Dendritic cell treated with granulocyte-macrophage colony-stimulating factor and Interleukin-4, amounts not matched to agents 40 ng/mL and 50 ng/mL, for 4 days (primary cell): ENCODE results near the gene NEURL1.

Experiments
- H3K27ac Mint-ChIP-seq: one replicate; pipeline ENCODE4 v1.8.0; 2022; ENCODE audit warnings: mild to moderate bottlenecking, mixed read lengths
- H3K27me3 Mint-ChIP-seq: one replicate; pipeline ENCODE4 v1.8.0; 2022; ENCODE audit warnings: mild to moderate bottlenecking, mixed read lengths
- H3K36me3 Mint-ChIP-seq: one replicate; pipeline ENCODE4 v1.8.0; 2022; ENCODE audit warnings: low read depth, mixed read lengths
- H3K4me1 Mint-ChIP-seq: one replicate; pipeline ENCODE4 v1.8.0; 2022; ENCODE audit warnings: low read depth, mixed read lengths
- H3K4me3 Mint-ChIP-seq: one replicate; pipeline ENCODE4 v1.8.0; 2022; ENCODE audit warnings: mild to moderate bottlenecking, moderate library complexity, mixed read lengths
- H3K9me3 Mint-ChIP-seq: one replicate; pipeline ENCODE4 v1.8.0; 2022; ENCODE audit warnings: mixed read lengths
- intact Hi-C: fragments of 100-400 bp; cut with micrococcal nuclease; formaldehyde crosslinking; loops from one replicate; pipeline ENCODE4 v1.15.0; 2022

The NEURL1 gene

GRCh38 chr10:103493362-103493915 is at the start of gene NEURL1:
Gene NEURL1 (plus strand): TSS chr10:103493705. CDS start chr10:103494388, 683 bp downstream.
- no peak within 1 kb of the TSS for H3K27ac Mint-ChIP-seq
- H3K36me3 Mint-ChIP-seq: no peaks in the 10 kb centered on the region
- H3K27me3 Mint-ChIP-seq: peaks cover 68% of the 10 kb centered on the region
- no peaks in the 10 kb centered on the region for H3K9me3 Mint-ChIP-seq
- peak within 1 kb of the TSS; percentile 76 for H3K4me3 Mint-ChIP-seq
- H3K4me1 Mint-ChIP-seq: peaks cover 12% of the 10 kb centered on the region
- intact Hi-C loops: no loop called here

GRCh38 chr10:103444478-103444877 is 49.0 kb upstream of the NEURL1 start:
- H3K27me3 Mint-ChIP-seq: no peaks in the 10 kb centered on the region
- no peaks in the 10 kb centered on the region for H3K9me3 Mint-ChIP-seq
- H3K36me3 Mint-ChIP-seq: peaks cover 97% of the 10 kb centered on the region
- H3K27ac Mint-ChIP-seq: peak overlapping the region; percentile 6
- intact Hi-C loops: no loop called here
- H3K4me1 Mint-ChIP-seq: peaks cover 62% of the 10 kb centered on the region
- H3K4me3 Mint-ChIP-seq: no peak overlapping the region

GRCh38 chr10:103445366-103445765 is 48.1 kb upstream of the NEURL1 start:
- Mint-ChIP-seq H3K36me3 (peaks cover 97% of the 10 kb centered on the region), H3K27me3 (no peaks in the 10 kb centered on the region), H3K4me3 (no peak overlapping the region), H3K4me1 (peaks cover 71% of the 10 kb centered on the region), H3K27ac (no peak overlapping the region), H3K9me3 (no peaks in the 10 kb centered on the region)
- intact Hi-C loops: loop anchor here (5.0 kb wide), 1 partner anchor 37 kb away; no protein-coding TSS in a partner anchor

DNA sequence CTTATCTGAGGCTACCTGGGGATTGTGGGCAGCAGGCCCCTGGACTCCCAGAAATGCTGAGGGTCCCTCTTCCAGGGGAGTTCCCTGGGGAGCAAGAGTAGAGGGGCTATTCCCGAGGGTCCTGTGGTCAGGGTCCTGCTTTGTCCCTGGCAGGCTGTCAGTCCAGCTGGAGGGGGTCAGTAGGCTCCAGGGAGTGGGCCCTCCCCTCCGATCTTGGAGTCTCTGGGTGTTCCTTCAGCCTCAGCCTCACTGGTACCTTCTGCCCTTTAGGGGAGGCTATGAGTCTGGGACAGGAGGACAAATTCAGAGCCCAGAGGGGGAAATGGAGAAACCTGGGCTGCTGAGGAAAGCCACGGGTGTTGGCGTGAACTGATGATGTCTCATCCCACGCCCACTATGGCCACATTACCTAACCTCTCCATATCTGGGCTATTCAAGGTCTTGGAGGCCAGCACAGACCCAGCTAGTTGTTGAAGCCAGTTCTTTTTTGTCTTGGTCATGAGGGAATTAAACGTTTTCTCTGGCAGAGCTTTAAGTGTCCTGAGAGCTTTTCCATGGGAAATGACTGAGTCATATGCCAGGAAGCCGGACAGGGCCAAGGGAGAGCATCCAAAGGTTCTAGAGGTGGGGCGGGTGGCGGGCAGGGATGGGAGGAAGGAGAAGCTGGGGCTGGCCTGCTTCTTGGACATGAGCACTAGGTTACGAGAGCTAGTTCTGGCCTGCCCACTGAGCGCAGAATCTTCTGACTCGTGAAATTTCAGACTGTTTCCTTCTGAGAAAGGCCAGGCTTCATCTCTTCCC is 47.5 kb upstream of the NEURL1 start:
- H3K9me3 Mint-ChIP-seq: no peaks in the 10 kb centered on the region
- H3K27ac Mint-ChIP-seq: no peak overlapping the region
- no peak overlapping the region for H3K4me3 Mint-ChIP-seq
- H3K36me3 Mint-ChIP-seq: peaks cover 97% of the 10 kb centered on the region
- peaks cover 77% of the 10 kb centered on the region for H3K4me1 Mint-ChIP-seq
- intact Hi-C loops: loop anchor here (5.0 kb wide), 1 partner anchor 36 kb away; no protein-coding TSS in a partner anchor
- H3K27me3 Mint-ChIP-seq: no peaks in the 10 kb centered on the region

GRCh38 chr10:103447187-103447586 is 46.3 kb upstream of the NEURL1 start:
- intact Hi-C loops: loop anchor here (5.0 kb wide), 1 partner anchor 35 kb away; no protein-coding TSS in a partner anchor
- H3K9me3 Mint-ChIP-seq: no peaks in the 10 kb centered on the region
- peaks cover 97% of the 10 kb centered on the region for H3K36me3 Mint-ChIP-seq
- no peak overlapping the region for H3K27ac Mint-ChIP-seq
- H3K4me1 Mint-ChIP-seq: peaks cover 76% of the 10 kb centered on the region
- no peak overlapping the region for H3K4me3 Mint-ChIP-seq
- H3K27me3 Mint-ChIP-seq: no peaks in the 10 kb centered on the region

DNA sequence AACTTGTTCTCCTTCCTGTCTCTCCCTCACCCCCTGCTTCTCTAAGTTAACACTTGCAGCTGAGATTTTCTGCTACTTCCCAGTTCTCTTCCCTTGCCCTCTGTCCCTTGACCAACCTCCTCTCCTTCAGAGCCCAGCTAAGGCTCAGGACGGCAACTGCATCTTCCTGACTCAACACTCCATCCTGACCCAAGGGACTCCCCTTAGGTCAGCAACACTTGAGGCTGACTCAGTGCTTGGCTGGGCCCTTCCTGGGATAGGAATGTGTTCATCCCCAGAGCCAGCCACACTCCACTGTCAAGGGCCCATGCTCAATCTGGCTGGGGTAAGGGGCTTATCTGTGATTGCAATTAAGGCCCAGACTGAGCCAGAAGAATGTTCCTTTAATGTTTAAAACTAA is 44.8 kb upstream of the NEURL1 start:
- Mint-ChIP-seq H3K4me3 (peak overlapping the region; percentile 60), H3K4me1 (peaks cover 84% of the 10 kb centered on the region), H3K27me3 (no peaks in the 10 kb centered on the region), H3K9me3 (no peaks in the 10 kb centered on the region), H3K36me3 (peaks cover 84% of the 10 kb centered on the region), H3K27ac (peak overlapping the region; percentile 88)
- intact Hi-C loops: loop anchor here (5.0 kb wide), 1 partner anchor 34 kb away; no protein-coding TSS in a partner anchor

DNA sequence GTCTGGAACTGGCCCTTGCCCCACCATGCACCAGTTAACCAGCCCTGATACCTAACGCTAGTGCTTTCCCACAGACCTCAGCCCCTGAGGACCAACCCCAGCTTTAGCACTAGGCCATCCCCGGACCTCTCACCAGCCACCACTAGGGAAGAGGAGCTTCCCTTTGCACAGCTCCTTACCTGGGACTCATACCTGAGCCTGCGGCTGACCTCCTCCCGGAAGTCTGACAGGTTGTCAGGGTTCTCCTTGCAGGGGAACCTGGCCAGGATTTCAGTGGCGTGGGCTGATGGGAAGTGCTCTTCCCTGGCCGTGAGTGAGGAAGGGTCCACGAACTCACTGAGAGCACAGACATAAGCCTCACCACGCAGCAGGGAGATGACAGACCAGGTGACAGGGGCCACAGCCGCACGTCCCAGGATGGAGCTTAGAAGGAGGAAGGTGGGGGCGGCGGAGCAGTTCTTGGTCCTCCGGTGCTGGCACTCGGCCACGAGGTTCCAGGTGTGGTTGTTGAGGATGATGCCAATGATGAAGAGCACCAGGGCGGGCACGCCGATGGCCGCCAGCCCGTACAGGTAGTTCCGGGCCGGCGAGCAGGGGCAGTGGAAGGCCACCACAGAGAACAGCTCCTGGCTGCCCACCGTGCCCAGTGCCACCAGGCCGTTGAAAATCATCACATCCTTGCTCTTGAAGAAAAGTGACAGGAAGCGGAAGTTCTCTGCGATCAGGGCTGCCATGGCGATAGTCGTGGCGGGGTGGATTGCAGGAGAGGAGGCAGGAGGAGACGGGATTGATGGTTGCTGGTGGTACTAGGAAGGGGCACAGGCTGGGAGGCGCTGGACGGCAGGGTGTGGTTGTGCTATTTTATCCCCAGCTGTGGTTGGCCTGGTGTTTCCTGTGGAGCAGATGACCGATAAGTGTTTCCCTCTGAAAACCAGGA is 44.0 kb upstream of the NEURL1 start:
- peak overlapping the region; percentile 88 for H3K27ac Mint-ChIP-seq
- H3K27me3 Mint-ChIP-seq: no peaks in the 10 kb centered on the region
- intact Hi-C loops: loop anchor here (5.0 kb wide), 1 partner anchor 33 kb away; no protein-coding TSS in a partner anchor
- no peaks in the 10 kb centered on the region for H3K9me3 Mint-ChIP-seq
- H3K4me1 Mint-ChIP-seq: peaks cover 83% of the 10 kb centered on the region
- H3K4me3 Mint-ChIP-seq: peak overlapping the region; percentile 95
- peaks cover 76% of the 10 kb centered on the region for H3K36me3 Mint-ChIP-seq

GRCh38 chr10:103450201-103450695 is 43.3 kb upstream of the NEURL1 start:
- H3K9me3 Mint-ChIP-seq: no peaks in the 10 kb centered on the region
- H3K36me3 Mint-ChIP-seq: peaks cover 69% of the 10 kb centered on the region
- intact Hi-C loops: no loop called here
- H3K27me3 Mint-ChIP-seq: no peaks in the 10 kb centered on the region
- peak overlapping the region; percentile 95 for H3K4me3 Mint-ChIP-seq
- peaks cover 78% of the 10 kb centered on the region for H3K4me1 Mint-ChIP-seq
- H3K27ac Mint-ChIP-seq: peak overlapping the region; percentile 88

DNA sequence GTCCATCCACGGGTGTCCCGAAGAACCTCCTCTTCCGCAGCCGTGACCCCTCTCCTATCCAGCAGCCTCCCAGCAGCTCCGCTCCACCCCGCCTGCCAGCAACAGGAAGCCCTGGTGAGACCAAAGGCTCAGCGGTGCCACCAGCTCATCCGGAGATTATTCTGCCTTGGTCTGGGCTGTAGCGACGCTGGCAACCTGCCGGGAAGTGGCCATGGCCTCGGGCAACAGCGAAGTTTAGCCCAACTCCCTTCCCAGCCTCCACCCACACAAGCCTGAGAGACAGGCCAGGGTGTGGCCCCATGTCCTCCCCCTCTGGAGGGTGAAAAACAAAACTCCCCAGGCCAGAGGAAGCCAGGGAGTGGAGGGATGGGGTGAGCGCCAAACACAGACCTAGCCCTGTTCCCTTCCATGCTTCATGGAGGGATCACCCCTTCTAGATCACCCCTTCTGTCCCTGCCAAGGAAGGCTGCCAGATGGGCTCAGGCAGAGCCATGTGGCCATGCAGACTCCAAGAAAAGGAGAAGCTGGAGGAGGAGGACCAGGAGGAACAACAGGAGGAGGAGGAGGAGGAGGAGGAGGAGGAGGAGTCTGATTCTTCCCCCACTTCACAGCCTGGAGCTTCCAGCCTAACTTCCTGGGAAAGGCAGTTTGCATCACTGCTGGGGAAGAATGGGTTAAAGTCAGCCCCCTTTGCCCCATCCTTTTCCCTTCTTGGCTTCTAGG is 42.3 kb upstream of the NEURL1 start:
- Mint-ChIP-seq H3K27ac (peak overlapping the region; percentile 88), H3K4me3 (peak overlapping the region; percentile 95), H3K27me3 (no peaks in the 10 kb centered on the region), H3K36me3 (peaks cover 59% of the 10 kb centered on the region), H3K4me1 (peaks cover 68% of the 10 kb centered on the region), H3K9me3 (no peaks in the 10 kb centered on the region)
- intact Hi-C loops: no loop called here

GRCh38 chr10:103451831-103452505 is 41.5 kb upstream of the NEURL1 start, which contains the start of gene CALHM2:
Gene CALHM2 (minus strand): TSS chr10:103452370. CDS start chr10:103449941, 2,429 bp downstream.
- no peaks in the 10 kb centered on the region for H3K27me3 Mint-ChIP-seq
- H3K36me3 Mint-ChIP-seq: peaks cover 51% of the 10 kb centered on the region
- H3K9me3 Mint-ChIP-seq: no peaks in the 10 kb centered on the region
- intact Hi-C loops: no loop called here
- peaks cover 61% of the 10 kb centered on the region for H3K4me1 Mint-ChIP-seq
- H3K4me3 Mint-ChIP-seq: peak within 1 kb of the TSS; percentile 95
- peak within 1 kb of the TSS; percentile 88 for H3K27ac Mint-ChIP-seq

DNA sequence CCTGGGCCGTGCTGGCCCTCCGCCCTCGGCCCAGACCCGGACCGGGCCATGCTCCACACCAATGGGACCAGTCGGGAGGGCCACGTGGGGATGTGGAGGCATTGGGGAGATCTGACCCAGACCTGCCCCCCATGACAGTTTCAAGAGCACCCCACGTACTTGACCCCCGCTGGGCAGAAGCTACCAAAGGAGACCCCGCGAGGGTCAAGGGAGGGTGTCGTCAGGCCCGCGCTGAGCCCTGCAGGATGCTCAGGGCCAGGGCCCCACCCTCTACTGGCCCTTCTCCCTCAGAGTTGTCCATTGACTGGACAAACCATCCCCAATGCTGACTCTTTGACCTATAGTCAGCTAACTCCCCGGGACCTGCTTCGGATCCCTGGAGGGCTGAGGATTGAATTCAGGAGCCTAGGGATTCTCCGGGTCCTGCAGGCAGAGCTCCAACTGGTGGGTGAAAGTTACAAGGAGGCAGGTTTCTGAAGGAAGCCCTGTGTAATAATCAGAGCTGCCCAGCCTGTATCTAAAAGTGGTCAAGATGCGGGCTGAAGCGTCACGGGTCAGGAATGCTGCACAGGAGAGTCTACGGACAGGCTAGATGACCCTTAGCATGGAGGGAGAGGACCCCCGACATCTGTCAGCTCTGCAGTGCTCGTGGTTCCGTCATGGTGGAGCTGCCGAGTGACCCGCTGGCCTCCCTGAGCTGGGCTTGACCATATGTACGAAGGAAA is 40.8 kb upstream of the NEURL1 start:
- Mint-ChIP-seq H3K9me3 (no peaks in the 10 kb centered on the region), H3K4me1 (peaks cover 55% of the 10 kb centered on the region), H3K4me3 (peak overlapping the region; percentile 95), H3K27me3 (no peaks in the 10 kb centered on the region), H3K27ac (peak overlapping the region; percentile 88), H3K36me3 (peaks cover 44% of the 10 kb centered on the region)
- intact Hi-C loops: no loop called here

GRCh38 chr10:103454026-103454425 is 39.5 kb upstream of the NEURL1 start:
- Mint-ChIP-seq H3K36me3 (peaks cover 31% of the 10 kb centered on the region), H3K27ac (no peak overlapping the region), H3K4me1 (peaks cover 53% of the 10 kb centered on the region), H3K4me3 (no peak overlapping the region), H3K27me3 (no peaks in the 10 kb centered on the region), H3K9me3 (no peaks in the 10 kb centered on the region)
- intact Hi-C loops: no loop called here
